DOHH2 (cell line): ENCODE data around the gene KRTAP10-9.

Experiments used
- EZH2phosphoT487 ChIP-seq: fragments of 200-600 bp; sonication (generic); IDR thresholded peaks from 2 replicates; pipeline ENCODE4 v1.6.1; 2017; ENCODE audit warnings: borderline replicate concordance, mild to moderate bottlenecking, antibody characterized with exemption, low read length, moderate library complexity, mixed read lengths
- TF ChIP-seq, protein P1 (sequence below): fragments of 200-600 bp; sonication (generic); IDR thresholded peaks from one replicate; pipeline ENCODE4 v1.5.1; 2014; ENCODE audit warnings: antibody characterized with exemption, mild to moderate bottlenecking, low read depth, low read length; ENCODE audit not compliant: poor library complexity, severe bottlenecking

- TF ChIP-seq, protein P1, sequence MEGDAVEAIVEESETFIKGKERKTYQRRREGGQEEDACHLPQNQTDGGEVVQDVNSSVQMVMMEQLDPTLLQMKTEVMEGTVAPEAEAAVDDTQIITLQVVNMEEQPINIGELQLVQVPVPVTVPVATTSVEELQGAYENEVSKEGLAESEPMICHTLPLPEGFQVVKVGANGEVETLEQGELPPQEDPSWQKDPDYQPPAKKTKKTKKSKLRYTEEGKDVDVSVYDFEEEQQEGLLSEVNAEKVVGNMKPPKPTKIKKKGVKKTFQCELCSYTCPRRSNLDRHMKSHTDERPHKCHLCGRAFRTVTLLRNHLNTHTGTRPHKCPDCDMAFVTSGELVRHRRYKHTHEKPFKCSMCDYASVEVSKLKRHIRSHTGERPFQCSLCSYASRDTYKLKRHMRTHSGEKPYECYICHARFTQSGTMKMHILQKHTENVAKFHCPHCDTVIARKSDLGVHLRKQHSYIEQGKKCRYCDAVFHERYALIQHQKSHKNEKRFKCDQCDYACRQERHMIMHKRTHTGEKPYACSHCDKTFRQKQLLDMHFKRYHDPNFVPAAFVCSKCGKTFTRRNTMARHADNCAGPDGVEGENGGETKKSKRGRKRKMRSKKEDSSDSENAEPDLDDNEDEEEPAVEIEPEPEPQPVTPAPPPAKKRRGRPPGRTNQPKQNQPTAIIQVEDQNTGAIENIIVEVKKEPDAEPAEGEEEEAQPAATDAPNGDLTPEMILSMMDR = no peak
- no peak for TF ChIP-seq EZH2phosphoT487
These were observed 16.9 kb downstream of the KRTAP10-9 start for GRCh38 chr21:44643741-44644310.
